ENCODE measurements around the gene PPA1. TPM values are rescaled to one million over a fixed set of nuclear protein-coding genes. Genes with fewer than 3 reads are reported as not detected.
A peak's percentile ranks its signal among the peaks of the same experiment; 100 is the strongest.

Gene PPA1
- total and polyA plus RNA-seq, 8 donors = 83.5 to 122 (median 102) TPM

- Histone ChIP-seq H3K9me3 (no peaks in the 10 kb centered on the region), H3K4me3 (no peak overlapping the region), H3K27ac (no peak overlapping the region), H3K27me3 (no peaks in the 10 kb centered on the region), H3K36me3 (no peaks in the 10 kb centered on the region), H3K4me1 (no peaks in the 10 kb centered on the region)
- intact Hi-C loops (cut with DNase I) = no loop called here
- ATAC-seq = no peak
- no peak for FAIRE-seq
- no peak for TF ChIP-seq CTCF (IDR thresholded peaks at IDR 0.05)
- WGBS, 2 donors = 92 to 96% methylated on average over 3 of the region's 3 CpGs
- DNase-seq = no peak
Measured at GRCh38 chr10:70175516-70175915, 57.7 kb downstream of the PPA1 start.

GRCh38 chr10:70174058-70174741, 59.0 kb downstream of the PPA1 start:
- no peaks in the 10 kb centered on the region for H3K9me3 ChIP-seq
- WGBS, 2 donors = 54 to 64% methylated on average over 4 of the region's 4 CpGs
- TF ChIP-seq CTCF (IDR thresholded peaks at IDR 0.05) = no peak
- no peak overlapping the region for H3K4me3 ChIP-seq
- ATAC-seq = no peak
- H3K27me3 ChIP-seq = no peaks in the 10 kb centered on the region
- H3K4me1 ChIP-seq = peaks cover 0 to 1% (median under 1%) of the 10 kb centered on the region in 3 donors
- FAIRE-seq = no peak
- H3K27ac ChIP-seq = peak overlapping the region in 1 of 4 donors; percentile 25
- intact Hi-C loops (cut with DNase I) = no loop called here
- no peaks in the 10 kb centered on the region for H3K36me3 ChIP-seq
- peak in 1 of 6 donors; percentile 18 for DNase-seq

- Histone ChIP-seq H3K36me3 (no peaks in the 10 kb centered on the region), H3K27ac (peak overlapping the region; percentile 76 to 91 (median 84)), H3K9me3 (no peaks in the 10 kb centered on the region), H3K4me3 (peak overlapping the region; percentile 59 to 88 (median 72)), H3K27me3 (no peaks in the 10 kb centered on the region), H3K4me1 (peaks cover 0 to 18% (median 14%) of the 10 kb centered on the region in 3 donors)
- 0 to 1% methylated on average over 40 of the region's 40 CpGs for WGBS, 2 donors
- intact Hi-C loops (cut with DNase I) = no loop called here
- DNase-seq = peak in 1 of 6 donors; percentile 54
- ATAC-seq = peak; percentile 28 to 52 (median 43)
- TF ChIP-seq CTCF (IDR thresholded peaks at IDR 0.05) = no peak
- FAIRE-seq = no peak
Measured at GRCh38 chr10:70169649-70170364, 63.4 kb downstream of the PPA1 start.

GRCh38 chr10:70169011-70169410, 64.2 kb downstream of the PPA1 start:
- peak overlapping the region in 3 of 4 donors; percentile 59 to 88 (median 64) for H3K4me3 ChIP-seq
- peaks cover 4 to 26% (median 14%) of the 10 kb centered on the region in 3 donors for H3K4me1 ChIP-seq
- intact Hi-C loops (cut with DNase I) = no loop called here
- no peaks in the 10 kb centered on the region for H3K27me3 ChIP-seq
- no peak overlapping the region for H3K27ac ChIP-seq
- 17 to 33% methylated on average over 2 of the region's 2 CpGs for WGBS, 2 donors
- no peak for DNase-seq
- no peak for TF ChIP-seq CTCF (IDR thresholded peaks at IDR 0.05)
- no peak for ATAC-seq
- FAIRE-seq = no peak
- no peaks in the 10 kb centered on the region for H3K9me3 ChIP-seq
- H3K36me3 ChIP-seq = no peaks in the 10 kb centered on the region

- TF ChIP-seq CTCF (IDR thresholded peaks at IDR 0.05) = no peak
- H3K27ac ChIP-seq = no peak overlapping the region
- intact Hi-C loops (cut with DNase I) = no loop called here
- DNase-seq (no peak), ATAC-seq (no peak), FAIRE-seq (no peak)
- H3K36me3 ChIP-seq = no peaks in the 10 kb centered on the region
- H3K9me3 ChIP-seq = no peaks in the 10 kb centered on the region
- H3K4me3 ChIP-seq = no peak overlapping the region
- peaks cover 5 to 40% (median 21%) of the 10 kb centered on the region in 3 donors for H3K4me1 ChIP-seq
- WGBS, 2 donors = 85 to 89% methylated on average over 7 of the region's 7 CpGs
- H3K27me3 ChIP-seq = no peaks in the 10 kb centered on the region
Measured at GRCh38 chr10:70167246-70167645, 66.0 kb downstream of the PPA1 start.

Measured in pancreas (tissue), 10 donors.